GM12892 (cell line): Measurements from ENCODE around the gene IGFL2.

Experiments used
- POLR2A ChIP-seq: IDR thresholded peaks from 2 replicates; pipeline ENCODE4 v1.6.1; 2011; ENCODE audit warnings: low read depth, low read length, control low read depth
- POLR2AphosphoS5 ChIP-seq: IDR thresholded peaks from 2 replicates; pipeline ENCODE4 v1.6.1; 2011; ENCODE audit warnings: low read depth, low read length, control low read depth
- TAF1 ChIP-seq: IDR thresholded peaks from 2 replicates; pipeline ENCODE4 v1.6.1; 2011; ENCODE audit warnings: low read depth, mild to moderate bottlenecking, control low read depth, low read length, borderline replicate concordance

DNA sequence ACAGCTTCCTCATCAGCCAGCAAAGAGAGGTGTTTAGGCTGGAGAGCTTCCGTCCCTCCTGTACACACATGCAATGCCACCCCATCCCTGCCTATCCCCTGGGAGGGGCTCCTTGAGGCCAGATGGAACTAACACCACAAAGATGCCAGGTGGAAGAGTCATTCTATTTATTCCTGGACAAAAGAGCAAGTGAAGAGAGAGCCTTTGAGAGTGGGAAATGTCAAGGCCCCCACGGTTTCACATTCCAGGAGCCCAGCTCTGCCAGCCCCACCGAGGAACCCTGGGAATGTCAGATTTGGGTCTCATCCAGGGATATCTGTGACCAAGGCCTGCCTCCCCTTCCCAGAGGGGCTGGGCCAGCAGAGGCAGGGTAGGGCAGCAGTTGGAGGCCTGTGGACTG lies 50.7 kb downstream of the IGFL2 start:
- no peak for TF ChIP-seq POLR2AphosphoS5
- TF ChIP-seq POLR2A: no peak
- TF ChIP-seq TAF1: no peak
